DOHH2 (cell line): ENCODE measurements around the gene CYTL1.

ENCODE experiments used
- H3F3A ChIP-seq: fragments of 200-600 bp; sonication (generic), shearing (Covaris generic); 2 replicates; pipeline ENCODE4 v1.6.0; 2016; ENCODE audit warnings: antibody characterized with exemption, mild to moderate bottlenecking; ENCODE audit not compliant: control insufficient read depth, insufficient read depth
- H3K27ac ChIP-seq: fragments of 200-600 bp; sonication (generic); 2 replicates; pipeline ENCODE4 v1.5.1; 2014; ENCODE audit warnings: low read depth, mild to moderate bottlenecking, low read length, moderate library complexity
- H3K27me3 ChIP-seq: fragments of 200-600 bp; sonication (generic); 2 replicates; pipeline ENCODE4 v1.6.1; 2014; ENCODE audit warnings: mild to moderate bottlenecking, low read length, mixed read lengths; ENCODE audit not compliant: control insufficient read depth
- H3K36me3 ChIP-seq: fragments of 200-600 bp; sonication (generic); 2 replicates; pipeline ENCODE4 v1.6.1; 2014; ENCODE audit warnings: mild to moderate bottlenecking, low read length, moderate library complexity, mixed read lengths; ENCODE audit not compliant: control insufficient read depth
- H3K4me1 ChIP-seq: fragments of 200-600 bp; sonication (generic); 2 replicates; pipeline ENCODE4 v1.6.1; 2014; ENCODE audit warnings: mild to moderate bottlenecking, low read length, mixed read lengths; ENCODE audit not compliant: control insufficient read depth
- H3K4me2 ChIP-seq: fragments of 200-600 bp; sonication (generic); 2 replicates; pipeline ENCODE4 v1.6.0; 2014; ENCODE audit warnings: mild to moderate bottlenecking, low read length, moderate library complexity
- H3K4me3 ChIP-seq: fragments of 200-600 bp; sonication (generic); 2 replicates; pipeline ENCODE4 v1.5.1; 2014; ENCODE audit warnings: mild to moderate bottlenecking, low read length, mixed read lengths
- H3K79me2 ChIP-seq: fragments of 200-600 bp; sonication (generic); 2 replicates; pipeline ENCODE4 v1.6.1; 2014; ENCODE audit warnings: mild to moderate bottlenecking, low read length, mixed read lengths; ENCODE audit not compliant: control insufficient read depth
- H3K9me2 ChIP-seq: fragments of 200-600 bp; sonication (generic); replicated peaks from 2 replicates; pipeline ENCODE4 v1.6.1; 2014; ENCODE audit warnings: mild to moderate bottlenecking, low read length, mixed read lengths; ENCODE audit not compliant: control insufficient read depth
- H3K9me3 ChIP-seq: fragments of 200-600 bp; sonication (generic); 2 replicates; pipeline ENCODE4 v1.6.1; 2014; ENCODE audit warnings: antibody characterized with exemption, low read length, mixed read lengths; ENCODE audit not compliant: control insufficient read depth, insufficient read depth
- H4K20me1 ChIP-seq: fragments of 200-600 bp; sonication (generic); 2 replicates; pipeline ENCODE4 v1.6.0; 2014; ENCODE audit warnings: low read depth, mild to moderate bottlenecking, antibody characterized with exemption, low read length, moderate library complexity; ENCODE audit not compliant: control insufficient read depth, insufficient read depth
- EZH2phosphoT487 ChIP-seq: fragments of 200-600 bp; sonication (generic); IDR thresholded peaks from 2 replicates; pipeline ENCODE4 v1.6.1; 2017; ENCODE audit warnings: borderline replicate concordance, mild to moderate bottlenecking, antibody characterized with exemption, low read length, moderate library complexity, mixed read lengths
- TF ChIP-seq, protein P1 (sequence below): fragments of 200-600 bp; sonication (generic); IDR thresholded peaks from one replicate; pipeline ENCODE4 v1.5.1; 2014; ENCODE audit warnings: antibody characterized with exemption, mild to moderate bottlenecking, low read depth, low read length; ENCODE audit not compliant: poor library complexity, severe bottlenecking

Gene CYTL1

DNA sequence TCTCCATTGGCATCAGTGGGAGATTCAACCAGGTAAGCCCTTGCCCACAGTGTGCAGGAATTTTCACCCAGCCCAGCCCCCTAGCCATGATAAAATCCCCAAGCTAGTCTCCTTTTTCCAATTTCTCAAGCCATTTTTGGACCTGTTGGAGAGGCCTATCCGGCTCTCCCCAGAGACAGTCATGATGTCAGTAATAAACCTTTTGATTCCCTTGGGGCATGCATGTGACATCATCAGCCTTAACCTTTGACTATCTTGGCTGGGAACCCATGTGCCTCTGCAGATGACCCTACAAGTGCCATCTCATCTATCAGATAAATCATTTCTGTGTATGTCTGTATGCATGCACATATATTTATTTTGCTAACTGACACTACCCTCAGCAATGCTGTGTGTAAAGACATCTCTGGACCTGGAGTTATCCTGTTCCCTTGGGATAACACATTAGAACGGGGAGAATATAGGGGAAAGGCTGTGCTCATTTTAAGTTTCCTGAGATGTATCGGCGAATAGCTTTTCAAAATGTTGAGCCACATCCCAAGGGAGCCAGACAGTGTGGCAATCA lies 51.0 kb downstream of the CYTL1 start:
- Histone ChIP-seq H3F3A (no peaks in the 10 kb centered on the region), H3K27ac (no peak overlapping the region), H3K4me2 (no peak overlapping the region), H3K79me2 (no peaks in the 10 kb centered on the region), H4K20me1 (no peaks in the 10 kb centered on the region), H3K27me3 (no peaks in the 10 kb centered on the region), H3K4me3 (no peak overlapping the region), H3K9me3 (peaks cover 7% of the 10 kb centered on the region; the same call in 1 of the 2 replicates), H3K4me1 (no peaks in the 10 kb centered on the region), H3K9me2 (no peaks in the 10 kb centered on the region), H3K36me3 (no peaks in the 10 kb centered on the region)
- no peak for TF ChIP-seq EZH2phosphoT487
- TF ChIP-seq, protein P1, sequence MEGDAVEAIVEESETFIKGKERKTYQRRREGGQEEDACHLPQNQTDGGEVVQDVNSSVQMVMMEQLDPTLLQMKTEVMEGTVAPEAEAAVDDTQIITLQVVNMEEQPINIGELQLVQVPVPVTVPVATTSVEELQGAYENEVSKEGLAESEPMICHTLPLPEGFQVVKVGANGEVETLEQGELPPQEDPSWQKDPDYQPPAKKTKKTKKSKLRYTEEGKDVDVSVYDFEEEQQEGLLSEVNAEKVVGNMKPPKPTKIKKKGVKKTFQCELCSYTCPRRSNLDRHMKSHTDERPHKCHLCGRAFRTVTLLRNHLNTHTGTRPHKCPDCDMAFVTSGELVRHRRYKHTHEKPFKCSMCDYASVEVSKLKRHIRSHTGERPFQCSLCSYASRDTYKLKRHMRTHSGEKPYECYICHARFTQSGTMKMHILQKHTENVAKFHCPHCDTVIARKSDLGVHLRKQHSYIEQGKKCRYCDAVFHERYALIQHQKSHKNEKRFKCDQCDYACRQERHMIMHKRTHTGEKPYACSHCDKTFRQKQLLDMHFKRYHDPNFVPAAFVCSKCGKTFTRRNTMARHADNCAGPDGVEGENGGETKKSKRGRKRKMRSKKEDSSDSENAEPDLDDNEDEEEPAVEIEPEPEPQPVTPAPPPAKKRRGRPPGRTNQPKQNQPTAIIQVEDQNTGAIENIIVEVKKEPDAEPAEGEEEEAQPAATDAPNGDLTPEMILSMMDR, result no peak
